K562 (cell line): Measurements from ENCODE around the gene ZNF701. TPM values are rescaled to one million over a fixed set of nuclear protein-coding genes. Genes with fewer than 3 reads are reported as not detected.
A peak's percentile ranks its signal among the peaks of the same experiment; 100 is the strongest.

Source experiments
- ATF7 ChIP-seq: fragments of 450-650 bp; IDR thresholded peaks from 2 replicates; pipeline ENCODE4 v1.7.1; 2014; ENCODE audit warnings: mild to moderate bottlenecking, moderate library complexity
- BHLHE40 ChIP-seq: IDR thresholded peaks from 2 replicates; pipeline ENCODE4 v1.6.1; 2011; ENCODE audit warnings: low read length, improper control_type of control experiment
- ELF4 ChIP-seq: fragments of 450-650 bp; formaldehyde crosslinking; IDR thresholded peaks from 2 replicates; pipeline ENCODE4 v1.4.0; 2022; ENCODE audit warnings: missing genetic modification characterization
- FOXA3 ChIP-seq, 2 experiments: fragments of 450-650 bp in 1 of 2; sonication (generic) in 1 of 2; formaldehyde crosslinking; IDR thresholded peaks in 1 of 2; conservative IDR thresholded peaks in 1 of 2; 2 replicates each; pipeline versions ENCODE4 v1.4.0 to v1.8.0; 2020 to 2022; ENCODE audit warnings: mild to moderate bottlenecking in 2 of 2, missing genetic modification reagents in 1 of 2
- IFI16 ChIP-seq: fragments of 250-450 bp; sonication (Bioruptor Pico); IDR thresholded peaks from 2 replicates; pipeline ENCODE4 v2.1.2; 2022; ENCODE audit warnings: mild to moderate bottlenecking, inconsistent platforms
- MYBL2 ChIP-seq, 2 experiments: fragments of 450-650 bp in 1 of 2; sonication (generic) in 1 of 2; formaldehyde crosslinking in 1 of 2; IDR thresholded peaks; 2 replicates each; pipeline versions ENCODE4 v1.6.1 to v1.8.1; 2017 to 2022; ENCODE audit warnings: borderline replicate concordance in 1 of 2, inconsistent platforms in 1 of 2, low read depth in 1 of 2, mild to moderate bottlenecking in 1 of 2, missing genetic modification reagents in 1 of 2, moderate library complexity in 1 of 2
- NR2C2 ChIP-seq, 2 experiments: fragments of 200-800 bp in 1 of 2; sonication (Bioruptor generic) in 1 of 2; sonication (generic) in 1 of 2; formaldehyde crosslinking in 1 of 2; IDR thresholded peaks; 2 replicates each; pipeline versions ENCODE4 v1.6.1 to v1.8.0; 2016 to 2022; ENCODE audit warnings: mild to moderate bottlenecking in 1 of 2, missing compliant biosample characterization in 1 of 2, missing genetic modification characterization in 1 of 2, missing genetic modification reagents in 1 of 2
- PYGO2 ChIP-seq: fragments of 450-650 bp; IDR thresholded peaks from 2 replicates; pipeline ENCODE4 v1.6.1; 2016; ENCODE audit warnings: mild to moderate bottlenecking, missing genetic modification characterization, moderate library complexity, missing compliant biosample characterization
- RBM17 ChIP-seq: fragments of 200-400 bp; formaldehyde crosslinking; IDR thresholded peaks from 2 replicates; pipeline ENCODE4 v1.6.1; 2017; ENCODE audit warnings: low read depth, mild to moderate bottlenecking, low read length, borderline replicate concordance
- SAFB ChIP-seq: fragments of 200-400 bp; formaldehyde crosslinking; IDR thresholded peaks from 2 replicates; pipeline ENCODE4 v1.6.1; 2017; ENCODE audit warnings: low read depth, low read length, borderline replicate concordance
- UBTF ChIP-seq, 2 experiments: IDR thresholded peaks; 2 replicates each; pipeline ENCODE4 v1.6.1; 2012; ENCODE audit warnings: improper control_type of control experiment in 2 of 2, low read depth in 2 of 2, low read length in 2 of 2, borderline replicate concordance in 1 of 2
- ZBTB8A ChIP-seq: fragments of 450-650 bp; IDR thresholded peaks from 2 replicates; pipeline ENCODE4 v1.6.1; 2018; ENCODE audit warnings: mild to moderate bottlenecking, moderate library complexity; ENCODE audit not compliant: partially characterized antibody
- ZFPM2 ChIP-seq: fragments of 250-450 bp; sonication (Bioruptor Pico); IDR thresholded peaks from 2 replicates; pipeline ENCODE4 v1.5.1; 2022; ENCODE audit warnings: mild to moderate bottlenecking
- ZNF449 ChIP-seq: fragments of 250-450 bp; sonication (Bioruptor Pico); IDR thresholded peaks from 2 replicates; pipeline ENCODE4 v1.8.0; 2022; ENCODE audit warnings: moderate library complexity, mild to moderate bottlenecking, inconsistent platforms
- polyA plus RNA-seq, 8 experiments: library from polyadenylated mRNA; depleted of rRNA in 4 of 8; stranded (reverse) in 5 of 8; unstranded in 3 of 8; fragments of >200 nt; fragmentation: Nextera tagmentation in 2 of 8; fragmentation: Illumina TruSeq in 1 of 8; extraction: Ambion mirVana in 2 of 8; extraction: Trizol in 1 of 8; gene quantifications; 2 replicates each; pipeline versions ENCODE4 v1.2.1 to v1.2.3, GENCODE V29; 2011 to 2014; ENCODE audit warnings: inconsistent platforms in 1 of 8, missing spikeins in 1 of 8
- total RNA-seq, 7 experiments: library from RNA; depleted of rRNA in 6 of 7; stranded (reverse); fragments of >200 nt in 6 of 7; fragmentation: Illumina TruSeq in 2 of 7; extraction: Trizol in 2 of 7; gene quantifications; 2 replicates each; pipeline versions ENCODE4 v1.2.1 to v1.2.3, GENCODE V29; 2011 to 2021; ENCODE audit warnings: low replicate concordance in 1 of 7
- TF ChIP-seq, protein P1 (sequence below), 2 experiments: fragments of 450-650 bp; conservative IDR thresholded peaks; 2 replicates each; pipeline ENCODE4 v1.6.1; 2017; ENCODE audit warnings: mild to moderate bottlenecking in 2 of 2, moderate library complexity in 2 of 2

ZNF701 gene
- total and polyA plus RNA-seq, 9 of the 15 experiments (the other 6 are each of a cell fraction or from before 2014, with no cell fraction given): 5.3 to 15.9 (median 10.1) TPM

DNA sequence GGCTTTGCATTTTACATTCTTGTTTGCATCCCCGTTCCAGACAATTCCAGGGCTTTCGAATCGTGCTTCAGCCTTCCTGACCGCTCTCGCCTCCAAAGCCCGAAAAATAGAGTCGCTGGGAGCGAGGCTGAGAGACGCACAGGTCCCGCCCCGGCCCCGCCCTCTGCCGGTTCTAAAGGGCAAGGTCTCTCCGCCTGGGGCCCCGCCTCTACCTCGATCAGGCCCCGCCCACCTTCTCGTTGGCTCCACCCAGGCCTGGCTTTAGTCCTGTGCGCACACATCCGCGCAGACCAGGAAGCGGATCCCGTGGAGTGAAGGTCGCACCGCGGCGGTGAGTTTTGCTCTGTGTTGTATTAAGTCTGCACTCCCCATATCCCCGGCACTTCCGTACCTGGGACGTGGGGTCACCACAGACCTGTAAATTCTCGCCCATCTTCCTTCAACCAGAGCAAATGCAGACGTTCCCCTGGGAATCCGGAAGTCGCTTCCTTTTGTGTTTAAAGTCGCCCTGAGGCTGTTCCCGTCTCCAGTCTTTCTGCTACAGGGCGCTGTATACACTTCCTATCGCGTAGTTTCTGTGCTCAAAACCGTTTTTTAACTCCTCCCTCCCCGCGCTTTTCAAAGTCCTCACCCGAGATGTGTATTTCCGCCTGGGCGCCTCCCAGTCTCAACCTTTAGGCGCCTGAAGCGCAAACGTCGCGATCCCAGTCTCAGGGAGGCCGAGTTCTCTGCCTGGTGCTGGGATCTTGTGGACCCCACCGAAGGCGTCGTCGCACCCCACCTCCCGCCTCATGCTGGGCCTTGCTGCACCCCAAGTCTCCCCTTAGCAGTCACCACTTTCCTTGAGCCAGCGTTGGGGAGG is at the start of gene ZNF701 (continued):
- TF ChIP-seq ZBTB8A (no peak), IFI16 (CRISPR knock-in tag) (no peak), MYBL2 (IDR thresholded peaks at IDR 0.05; ENCODE audit: low read depth) (peak; percentile 87), MYBL2 (CRISPR knock-in tag; IDR thresholded peaks at IDR 0.05; ENCODE audit: borderline replicate concordance) (peak; percentile 50; the same call in 1 of the 2 replicates), ZFPM2 (no peak), BHLHE40 (no peak), RBM17 (no peak), NR2C2 (CRISPR knock-in tag; IDR thresholded peaks at IDR 0.05) (no peak), NR2C2 (tag; IDR thresholded peaks at IDR 0.05) (peak; percentile 54), ELF4 (peak; percentile 83), ZNF449 (CRISPR knock-in tag) (no peak), SAFB (no peak), FOXA3 (CRISPR knock-in tag; conservative IDR thresholded peaks at IDR 0.05 in 1 of 2, IDR thresholded peaks at IDR 0.05 in 1 of 2) (peak in 1 of 2 experiments; percentile 52; a peak in 1 of 4 replicates), UBTF (IDR thresholded peaks at IDR 0.05; ENCODE audit: borderline replicate concordance in 1 of 2, low read depth in 2 of 2, low read length in 2 of 2) (no peak), PYGO2 (tag) (no peak), ATF7 (peak; percentile 58)
- TF ChIP-seq, protein P1, sequence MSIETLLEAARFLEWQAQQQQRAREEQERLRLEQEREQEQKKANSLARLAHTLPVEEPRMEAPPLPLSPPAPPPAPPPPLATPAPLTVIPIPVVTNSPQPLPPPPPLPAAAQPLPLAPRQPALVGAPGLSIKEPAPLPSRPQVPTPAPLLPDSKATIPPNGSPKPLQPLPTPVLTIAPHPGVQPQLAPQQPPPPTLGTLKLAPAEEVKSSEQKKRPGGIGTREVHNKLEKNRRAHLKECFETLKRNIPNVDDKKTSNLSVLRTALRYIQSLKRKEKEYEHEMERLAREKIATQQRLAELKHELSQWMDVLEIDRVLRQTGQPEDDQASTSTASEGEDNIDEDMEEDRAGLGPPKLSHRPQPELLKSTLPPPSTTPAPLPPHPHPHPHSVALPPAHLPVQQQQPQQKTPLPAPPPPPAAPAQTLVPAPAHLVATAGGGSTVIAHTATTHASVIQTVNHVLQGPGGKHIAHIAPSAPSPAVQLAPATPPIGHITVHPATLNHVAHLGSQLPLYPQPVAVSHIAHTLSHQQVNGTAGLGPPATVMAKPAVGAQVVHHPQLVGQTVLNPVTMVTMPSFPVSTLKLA (conservative IDR thresholded peaks at IDR 0.05): peak in 1 of 2 experiments; percentile 80; a peak in 3 of 4 replicates
